Stimulated activated CD8-positive, alpha-beta memory T cell treated with anti-CD3 and anti-CD28 coated beads, Interleukin-2, amount 100 ng/mL, for 1 hour (primary cell): ENCODE data around the gene TSKU.

Experiments
- DNase-seq, 2 donors: peaks; one replicate each; pipeline ENCODE4 v3.0.0-alpha.2; 2020; ENCODE audit warnings: low read depth in 2 of 2

The TSKU gene

DNA sequence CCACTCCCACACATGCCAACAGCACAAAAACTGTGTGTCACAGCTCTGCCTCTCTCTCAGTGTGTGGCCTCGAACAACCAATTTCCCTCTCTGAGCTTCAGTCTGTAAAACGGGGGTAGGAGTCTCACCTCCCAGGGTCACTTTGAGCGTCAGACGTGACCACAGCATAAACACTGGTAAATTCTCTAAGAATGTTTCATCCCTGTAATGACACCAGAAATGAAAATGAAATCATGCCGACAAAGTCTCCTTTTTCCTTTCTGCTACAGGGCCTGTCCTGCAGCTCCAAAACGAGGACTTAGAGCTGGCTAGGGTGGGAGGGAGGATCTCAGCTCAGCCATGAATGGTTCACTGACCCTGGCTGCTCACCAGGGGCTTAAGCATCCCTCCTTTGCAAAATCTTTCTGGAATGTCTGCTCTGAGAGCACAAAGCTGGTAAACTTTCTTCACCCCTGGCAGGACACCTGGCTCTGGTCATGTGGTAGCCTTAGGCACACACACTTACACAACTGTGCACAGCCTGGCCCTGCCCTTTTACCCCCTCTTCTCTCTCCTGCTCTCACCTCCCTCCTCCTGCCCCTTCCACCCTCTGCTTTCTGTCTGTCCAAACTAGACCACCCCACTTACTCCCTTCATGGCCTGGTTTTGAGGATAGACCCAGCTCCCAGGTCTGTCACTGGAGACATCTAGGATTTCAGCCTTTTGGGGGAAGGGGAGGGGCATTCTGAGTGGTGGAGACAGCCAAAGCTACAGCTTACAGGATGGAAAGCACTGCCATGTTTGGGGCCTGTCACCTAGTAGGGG lies 12.3 kb upstream of the TSKU start:
- DNase-seq, result no peak

DNA sequence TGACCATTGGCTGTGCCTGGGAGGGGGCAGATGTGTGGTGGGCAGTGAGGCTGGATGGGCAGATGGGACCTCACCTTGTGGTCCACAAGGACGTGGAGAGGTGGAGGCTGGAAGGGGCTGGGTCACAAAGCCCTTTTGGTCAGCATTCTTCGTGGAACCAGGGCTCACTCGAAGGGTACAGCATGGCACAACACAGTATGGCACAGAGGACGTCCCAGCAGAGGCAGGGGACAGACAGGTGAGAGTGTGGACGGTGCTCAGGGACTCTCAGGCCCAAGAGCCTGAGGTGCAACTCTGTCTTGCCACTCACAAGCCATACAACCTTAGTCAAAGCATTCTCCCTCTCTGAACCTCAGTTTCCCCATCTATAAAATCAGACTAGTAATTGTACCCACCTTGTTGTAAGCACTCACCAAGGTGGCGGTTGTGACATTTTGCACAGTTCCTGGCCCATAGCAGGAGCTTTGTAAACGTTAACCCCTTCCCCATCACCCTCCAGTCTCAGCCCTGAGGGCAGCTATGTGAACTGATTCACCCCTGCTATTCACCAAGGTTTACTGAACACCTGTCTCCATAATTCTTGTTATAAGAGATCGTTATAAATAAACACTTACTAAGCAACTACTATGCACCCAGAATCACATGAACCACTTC lies 11.6 kb upstream of the TSKU start:
- no peak for DNase-seq

GRCh38 chr11:76772100-76772782 lies 10.9 kb upstream of the TSKU start:
- no peak for DNase-seq

- DNase-seq, result no peak
Observed at GRCh38 chr11:76772783-76773106, 10.4 kb upstream of the TSKU start.

DNA sequence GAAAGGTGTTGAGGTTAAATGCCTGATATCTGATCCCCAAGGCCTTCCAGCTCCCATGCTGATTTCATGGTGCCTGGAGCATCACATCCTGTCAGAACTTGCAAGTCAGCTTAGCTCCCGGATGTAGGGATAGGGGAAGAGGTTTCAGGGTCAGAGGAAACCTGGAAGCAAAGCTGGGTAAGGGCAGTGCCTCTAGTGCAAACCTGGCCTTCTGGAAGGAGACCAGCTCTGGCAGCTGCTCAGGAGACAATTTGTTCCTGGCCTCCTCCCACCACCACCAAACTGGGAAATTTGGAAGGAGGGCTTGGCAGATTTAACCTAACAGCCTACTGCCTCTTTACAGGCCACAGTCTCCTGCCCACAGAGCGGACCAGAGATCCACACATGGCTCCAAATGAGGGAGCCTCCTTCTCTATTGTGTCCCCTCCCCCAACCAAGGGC lies 9.2 kb upstream of the TSKU start:
- DNase-seq, result no peak

DNA sequence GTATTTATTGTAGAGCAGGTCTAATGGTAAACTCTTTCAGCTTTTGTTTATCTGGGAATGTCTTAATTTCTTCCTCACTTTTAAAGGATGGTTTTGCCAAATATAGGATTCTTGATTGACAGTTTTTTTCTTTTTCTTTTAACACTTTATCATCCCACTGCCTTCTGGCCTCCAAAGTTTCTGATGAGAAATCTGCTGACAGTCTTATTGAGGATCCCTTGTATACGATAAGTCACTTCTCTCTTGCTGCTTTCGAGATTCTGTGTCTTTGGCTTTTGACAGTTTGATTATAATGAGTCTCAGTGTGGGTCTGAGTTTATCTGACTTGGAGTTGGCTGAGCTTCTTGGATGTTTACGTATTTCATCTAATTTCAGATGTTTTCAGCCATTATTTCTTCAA lies 6.7 kb upstream of the TSKU start:
- DNase-seq, result no peak

DNA sequence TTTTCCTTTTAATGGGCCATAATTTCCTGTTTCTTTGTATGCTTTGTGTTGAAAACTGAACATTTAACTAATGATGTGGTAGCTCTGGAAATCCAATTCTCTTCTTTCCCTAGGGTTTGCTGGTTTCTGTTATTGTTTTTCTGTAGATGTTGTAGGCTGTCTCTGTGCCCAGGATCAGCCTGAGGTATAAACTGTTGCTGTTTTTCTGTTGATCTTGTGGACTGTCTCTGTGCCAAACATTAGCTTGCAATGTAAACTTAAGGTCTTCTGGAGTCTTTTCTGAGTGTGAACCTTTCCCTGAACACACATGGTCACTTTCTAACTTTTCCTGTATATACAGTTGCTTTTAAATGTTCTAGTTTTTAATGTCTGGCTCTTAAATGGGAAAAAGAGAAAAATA lies 5.9 kb upstream of the TSKU start:
- DNase-seq, result no peak

- DNase-seq, result no peak
Observed at GRCh38 chr11:76777876-76778275, 5.3 kb upstream of the TSKU start.

DNA sequence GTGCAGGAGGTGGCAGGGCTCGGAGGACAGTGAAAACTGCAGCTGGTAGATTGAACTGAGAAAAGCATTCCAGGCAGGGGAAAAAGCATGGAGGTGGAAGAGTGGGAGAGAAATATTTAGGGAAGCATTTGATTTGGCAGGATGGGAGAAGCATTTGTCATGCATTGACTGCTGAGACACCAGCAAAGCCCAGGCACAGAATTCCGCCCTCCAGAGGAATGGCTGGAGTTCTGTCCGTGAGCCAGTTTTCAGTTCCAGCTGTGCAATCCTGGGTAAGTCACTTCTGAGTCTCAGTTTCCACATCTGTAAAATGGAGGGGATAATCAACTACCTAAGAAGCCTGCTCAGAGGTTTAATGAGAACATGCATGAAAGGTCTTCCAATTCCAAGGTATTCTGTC lies 4.3 kb upstream of the TSKU start:
- DNase-seq, result no peak

- no peak for DNase-seq
Observed at GRCh38 chr11:76781046-76781801, 1.9 kb upstream of the TSKU start.

DNA sequence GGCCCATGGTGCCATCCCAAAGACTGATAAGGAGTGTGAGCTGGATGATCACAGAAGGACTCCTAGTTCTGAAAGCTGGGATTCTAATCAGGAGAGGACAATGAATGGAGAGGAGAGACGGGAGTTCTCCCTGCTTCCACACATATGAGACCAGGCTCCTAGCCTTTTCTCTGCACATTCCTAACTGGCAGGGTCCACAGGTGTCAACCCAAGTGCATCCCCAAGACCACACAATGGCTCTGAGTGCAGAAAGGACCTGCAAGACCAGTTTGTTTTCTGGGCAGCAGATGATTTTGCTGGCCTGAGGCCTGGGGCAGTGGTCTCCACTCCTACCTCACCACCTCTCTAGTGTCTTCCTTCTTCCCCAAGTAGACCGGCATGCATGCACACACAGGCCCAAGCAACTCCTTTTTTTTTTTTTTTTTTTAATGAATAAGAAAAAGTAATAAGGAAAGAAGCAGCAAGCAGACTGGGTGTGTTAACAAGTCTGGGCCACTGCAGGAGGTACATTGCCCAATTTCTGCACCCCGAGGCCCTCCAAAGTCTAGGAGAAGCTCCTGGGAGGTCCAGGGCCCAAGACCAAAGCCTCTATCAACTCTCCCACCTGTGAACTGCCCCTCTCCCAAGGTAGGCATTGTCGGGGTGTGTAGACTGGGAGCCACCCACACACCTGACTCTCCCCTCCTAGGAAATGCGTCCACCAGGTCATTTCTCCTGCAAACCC lies 1.2 kb upstream of the TSKU start:
- DNase-seq, result no peak

DNA sequence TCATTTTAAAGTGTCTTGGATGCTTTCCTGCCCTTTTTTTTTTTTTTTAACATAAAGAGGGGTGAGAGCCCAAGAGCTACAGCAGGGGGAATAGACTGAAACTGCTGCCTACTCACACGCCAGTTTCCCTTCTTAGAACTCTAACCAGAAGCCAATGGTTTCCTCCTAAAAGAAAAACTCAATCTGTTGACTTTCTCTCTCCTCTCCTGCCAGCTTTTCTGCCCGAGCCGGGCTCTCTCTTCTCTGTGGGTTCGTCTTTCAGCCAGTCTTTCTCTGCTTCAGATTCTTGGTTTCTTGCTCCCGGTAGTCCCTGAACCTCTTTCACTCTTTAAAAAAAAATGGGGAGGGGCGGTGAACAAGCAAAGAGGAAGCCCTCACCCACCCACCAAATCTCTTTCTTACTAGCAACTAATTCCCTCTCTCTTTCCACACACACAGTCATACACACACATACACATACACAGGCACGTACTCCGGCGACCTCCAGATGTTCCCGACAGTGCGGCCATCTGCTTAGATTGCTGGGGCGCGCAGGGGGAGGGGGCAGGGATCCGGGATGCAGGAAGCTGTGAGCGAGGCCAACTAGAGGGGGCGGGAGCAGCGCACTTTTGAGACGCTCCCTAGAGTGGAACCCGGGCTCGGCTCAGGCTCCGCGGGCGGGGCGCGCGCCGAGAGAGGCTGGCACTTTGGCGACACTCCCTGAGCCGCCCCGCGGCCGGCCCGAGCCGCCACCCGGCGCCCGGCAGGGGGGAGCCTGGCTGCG lies 444 bp upstream of the TSKU start:
- DNase-seq, result no peak

- DNase-seq, result no peak
Observed at GRCh38 chr11:76783896-76784813, 999 bp downstream of the TSKU start.

DNA sequence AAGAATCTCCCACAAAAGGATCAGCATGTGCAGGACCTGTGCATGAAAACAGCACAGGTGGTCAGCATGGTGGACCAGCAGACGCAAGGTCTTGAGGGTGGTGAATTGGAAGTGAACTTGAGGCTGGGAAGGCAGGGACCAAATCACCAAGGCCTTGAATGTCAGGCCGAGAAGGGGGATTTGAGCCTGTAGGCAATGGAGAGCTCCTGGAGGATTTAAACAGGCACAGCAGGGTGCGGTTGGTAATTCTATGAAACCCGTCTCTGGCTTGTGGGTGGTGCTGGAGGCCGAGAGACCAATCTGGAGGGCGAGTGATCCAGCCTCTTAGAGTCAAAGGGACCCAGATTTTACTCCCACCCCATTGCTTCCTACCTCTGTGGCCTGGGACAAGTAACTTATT lies 2.4 kb downstream of the TSKU start:
- no peak for DNase-seq

GRCh38 chr11:76786016-76786415 lies 2.9 kb downstream of the TSKU start:
- DNase-seq, result no peak

DNA sequence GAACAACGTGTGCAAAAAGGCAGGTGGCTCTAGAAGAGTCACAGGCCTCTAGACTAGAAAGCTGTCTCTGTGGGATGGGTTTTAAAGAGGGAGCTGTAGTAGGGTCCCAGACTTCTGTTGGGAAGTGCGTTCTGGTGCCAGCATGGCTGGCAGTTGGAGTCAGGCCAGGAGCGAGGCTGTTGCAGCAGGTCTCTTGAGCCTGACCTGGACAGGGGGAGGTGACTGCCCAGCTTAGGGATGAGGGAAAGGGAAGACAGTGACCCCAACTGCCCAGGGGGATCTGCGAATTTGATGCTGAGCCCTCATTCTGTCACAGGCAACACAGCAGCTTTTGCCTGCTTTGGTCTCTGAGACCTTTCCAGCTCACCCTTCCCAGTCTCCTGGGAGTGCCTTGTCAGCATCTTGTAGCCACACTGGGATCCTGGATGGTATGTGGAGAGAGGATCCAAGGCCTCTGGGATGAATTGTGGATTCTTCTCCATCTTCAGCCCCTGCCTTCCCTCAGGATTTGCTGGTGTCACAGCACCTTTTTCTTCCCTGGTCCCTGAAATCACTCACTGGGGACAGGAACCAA lies 3.4 kb downstream of the TSKU start:
- DNase-seq, result no peak

DNA sequence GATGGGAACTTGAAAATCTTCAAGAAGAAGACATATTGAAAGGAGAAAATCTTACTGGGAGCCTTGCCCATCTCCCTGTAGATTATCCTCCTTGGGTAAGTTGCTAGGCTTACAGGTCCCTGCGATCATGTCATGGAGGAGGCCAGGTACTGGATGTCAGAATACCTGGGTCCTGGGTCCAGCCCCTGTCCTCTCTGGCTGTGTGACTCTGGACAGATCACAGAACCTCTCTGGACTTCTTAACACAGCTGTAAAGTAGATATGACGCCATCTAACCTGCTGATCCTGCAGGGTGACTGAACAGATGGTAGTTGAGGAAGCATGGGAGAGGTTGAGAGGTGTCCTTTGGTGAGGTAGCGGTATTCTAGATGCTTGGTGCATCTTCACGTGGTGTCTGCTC lies 4.1 kb downstream of the TSKU start:
- DNase-seq, result no peak

GRCh38 chr11:76787911-76788596 lies 4.9 kb downstream of the TSKU start:
- no peak for DNase-seq
